ENCODE measurements around the gene COX6A2.

DNA sequence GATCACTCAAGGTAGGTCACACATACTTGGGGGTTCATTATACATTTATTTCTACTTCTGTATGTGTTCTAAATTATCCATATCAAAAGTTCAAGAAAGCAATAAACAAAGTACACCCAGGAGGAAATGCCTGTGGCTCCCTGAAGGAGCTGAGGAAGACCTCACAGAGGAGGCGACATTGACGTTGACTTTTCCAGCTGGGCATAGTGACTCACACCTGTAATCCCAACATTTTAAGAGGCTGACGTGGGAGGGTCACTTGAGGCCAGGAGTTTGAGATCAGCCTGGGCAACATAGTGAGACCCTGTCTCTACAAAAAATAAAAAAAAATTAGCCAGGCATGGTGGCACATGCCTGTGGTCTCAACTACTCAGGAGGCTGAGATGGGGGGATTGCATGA, 18.7 kb downstream of the COX6A2 start:
- TF ChIP-seq, protein P1, sequence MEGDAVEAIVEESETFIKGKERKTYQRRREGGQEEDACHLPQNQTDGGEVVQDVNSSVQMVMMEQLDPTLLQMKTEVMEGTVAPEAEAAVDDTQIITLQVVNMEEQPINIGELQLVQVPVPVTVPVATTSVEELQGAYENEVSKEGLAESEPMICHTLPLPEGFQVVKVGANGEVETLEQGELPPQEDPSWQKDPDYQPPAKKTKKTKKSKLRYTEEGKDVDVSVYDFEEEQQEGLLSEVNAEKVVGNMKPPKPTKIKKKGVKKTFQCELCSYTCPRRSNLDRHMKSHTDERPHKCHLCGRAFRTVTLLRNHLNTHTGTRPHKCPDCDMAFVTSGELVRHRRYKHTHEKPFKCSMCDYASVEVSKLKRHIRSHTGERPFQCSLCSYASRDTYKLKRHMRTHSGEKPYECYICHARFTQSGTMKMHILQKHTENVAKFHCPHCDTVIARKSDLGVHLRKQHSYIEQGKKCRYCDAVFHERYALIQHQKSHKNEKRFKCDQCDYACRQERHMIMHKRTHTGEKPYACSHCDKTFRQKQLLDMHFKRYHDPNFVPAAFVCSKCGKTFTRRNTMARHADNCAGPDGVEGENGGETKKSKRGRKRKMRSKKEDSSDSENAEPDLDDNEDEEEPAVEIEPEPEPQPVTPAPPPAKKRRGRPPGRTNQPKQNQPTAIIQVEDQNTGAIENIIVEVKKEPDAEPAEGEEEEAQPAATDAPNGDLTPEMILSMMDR (IDR thresholded peaks at IDR 0.05; ENCODE audit: insufficient read depth, low read depth, low read length): no peak
- TF ChIP-seq EZH2 (IDR thresholded peaks at IDR 0.05; ENCODE audit: insufficient read depth, low read length): no peak
